PFSK-1 (cell line): ENCODE data around the gene SEZ6.

ENCODE experiments used
- FOXP2 ChIP-seq: optimal IDR thresholded peaks from 2 replicates; pipeline ENCODE3; 2011; ENCODE audit warnings: borderline replicate concordance, control low read depth, inconsistent platforms; ENCODE audit not compliant: insufficient read depth; ENCODE audit errors: extremely low read length, extremely low read depth
- POLR2AphosphoS5 ChIP-seq: IDR thresholded peaks from 2 replicates; pipeline ENCODE4 v1.6.1; 2012; ENCODE audit warnings: low read depth, mild to moderate bottlenecking, control low read depth, low read length, moderate library complexity
- REST ChIP-seq, 2 experiments: IDR thresholded peaks; 2 replicates each; pipeline versions ENCODE4 v1.6.1 to v1.8.0; 2011 to 2012; ENCODE audit warnings: low read depth in 2 of 2, low read length in 2 of 2, control low read depth in 1 of 2, inconsistent platforms in 1 of 2, mild to moderate bottlenecking in 1 of 2, moderate library complexity in 1 of 2; ENCODE audit not compliant: insufficient read depth in 1 of 2
- SIN3A ChIP-seq: IDR thresholded peaks from 2 replicates; pipeline ENCODE4 v1.6.1; 2012; ENCODE audit warnings: mild to moderate bottlenecking, low read length, moderate library complexity, borderline replicate concordance; ENCODE audit not compliant: insufficient read depth
- TAF1 ChIP-seq: IDR thresholded peaks from 2 replicates; pipeline ENCODE4 v1.6.1; 2012; ENCODE audit warnings: low read length, control low read depth, borderline replicate concordance; ENCODE audit not compliant: insufficient read depth

- TF ChIP-seq POLR2AphosphoS5 (no peak), TAF1 (no peak), REST (IDR thresholded peaks at IDR 0.05; ENCODE audit: insufficient read depth in 1 of 2, low read depth in 2 of 2, low read length in 2 of 2) (no peak), SIN3A (no peak), FOXP2 (no peak)
These were observed 8.0 kb downstream of the SEZ6 start for GRCh38 chr17:28997806-28998205.
